Epithelial cell of esophagus (primary cell): ENCODE results near the gene PRR16.

Experiments used
- DNase-seq: peaks from one replicate; pipeline ENCODE4 v3.0.0; 2010; ENCODE audit warnings: low read depth
- H3K4me3 ChIP-seq: 2 replicates; pipeline ENCODE4 v1.5.1; 2011; ENCODE audit warnings: mild to moderate bottlenecking, low read length, control low read depth
- TF ChIP-seq, protein P1 (sequence below): IDR thresholded peaks from 2 replicates; pipeline ENCODE4 v1.5.1; 2011; ENCODE audit warnings: low read depth, mild to moderate bottlenecking, low read length, control low read depth, inconsistent platforms; ENCODE audit not compliant: insufficient read depth; ENCODE audit errors: missing control alignments

PRR16 gene

GRCh38 chr5:120605325-120606079 is 141.4 kb downstream of the PRR16 start:
- TF ChIP-seq, protein P1, sequence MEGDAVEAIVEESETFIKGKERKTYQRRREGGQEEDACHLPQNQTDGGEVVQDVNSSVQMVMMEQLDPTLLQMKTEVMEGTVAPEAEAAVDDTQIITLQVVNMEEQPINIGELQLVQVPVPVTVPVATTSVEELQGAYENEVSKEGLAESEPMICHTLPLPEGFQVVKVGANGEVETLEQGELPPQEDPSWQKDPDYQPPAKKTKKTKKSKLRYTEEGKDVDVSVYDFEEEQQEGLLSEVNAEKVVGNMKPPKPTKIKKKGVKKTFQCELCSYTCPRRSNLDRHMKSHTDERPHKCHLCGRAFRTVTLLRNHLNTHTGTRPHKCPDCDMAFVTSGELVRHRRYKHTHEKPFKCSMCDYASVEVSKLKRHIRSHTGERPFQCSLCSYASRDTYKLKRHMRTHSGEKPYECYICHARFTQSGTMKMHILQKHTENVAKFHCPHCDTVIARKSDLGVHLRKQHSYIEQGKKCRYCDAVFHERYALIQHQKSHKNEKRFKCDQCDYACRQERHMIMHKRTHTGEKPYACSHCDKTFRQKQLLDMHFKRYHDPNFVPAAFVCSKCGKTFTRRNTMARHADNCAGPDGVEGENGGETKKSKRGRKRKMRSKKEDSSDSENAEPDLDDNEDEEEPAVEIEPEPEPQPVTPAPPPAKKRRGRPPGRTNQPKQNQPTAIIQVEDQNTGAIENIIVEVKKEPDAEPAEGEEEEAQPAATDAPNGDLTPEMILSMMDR, result no peak
- DNase-seq, result no peak
- H3K4me3 ChIP-seq, result no peak overlapping the region

DNA sequence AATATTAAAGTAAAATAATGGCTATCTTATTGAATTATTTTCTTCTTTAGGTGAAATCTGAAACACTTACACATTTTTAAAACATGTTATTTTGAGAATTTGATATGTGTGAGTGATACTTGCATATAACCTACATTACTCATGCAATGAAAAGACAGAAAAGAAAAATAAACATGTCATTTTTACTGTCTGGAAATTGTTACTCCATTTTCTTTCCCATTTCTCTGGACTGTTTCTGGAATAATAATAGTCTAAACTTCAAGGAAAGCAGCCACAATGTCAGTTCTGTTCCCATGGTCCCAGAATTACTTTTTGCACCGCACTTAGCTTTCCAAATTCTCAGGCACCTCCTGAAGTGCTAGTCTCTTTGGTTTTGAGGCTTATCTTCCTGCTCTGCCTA is 145.5 kb downstream of the PRR16 start:
- no peak for DNase-seq
- TF ChIP-seq, protein P1, result no peak
- no peak overlapping the region for H3K4me3 ChIP-seq

DNA sequence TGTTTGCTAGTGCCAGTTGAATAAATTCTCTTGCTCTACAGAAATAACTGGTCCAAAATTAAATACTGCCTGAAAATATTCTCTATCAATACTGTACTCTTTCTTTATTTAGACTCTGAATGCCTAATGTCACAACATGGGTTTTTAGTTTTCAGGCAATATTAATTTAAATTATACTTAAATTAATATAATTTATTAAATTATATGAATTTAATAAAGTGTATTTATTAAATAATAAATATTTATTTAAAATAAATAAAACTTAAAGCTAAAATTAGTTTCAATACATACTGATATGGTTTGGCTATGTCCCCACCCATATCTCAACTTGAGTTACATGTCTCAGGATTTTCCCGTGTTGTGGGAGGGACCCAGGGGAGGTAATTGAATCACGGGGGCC is 146.0 kb downstream of the PRR16 start:
- no peak for DNase-seq
- H3K4me3 ChIP-seq, result no peak overlapping the region
- TF ChIP-seq, protein P1, result no peak

DNA sequence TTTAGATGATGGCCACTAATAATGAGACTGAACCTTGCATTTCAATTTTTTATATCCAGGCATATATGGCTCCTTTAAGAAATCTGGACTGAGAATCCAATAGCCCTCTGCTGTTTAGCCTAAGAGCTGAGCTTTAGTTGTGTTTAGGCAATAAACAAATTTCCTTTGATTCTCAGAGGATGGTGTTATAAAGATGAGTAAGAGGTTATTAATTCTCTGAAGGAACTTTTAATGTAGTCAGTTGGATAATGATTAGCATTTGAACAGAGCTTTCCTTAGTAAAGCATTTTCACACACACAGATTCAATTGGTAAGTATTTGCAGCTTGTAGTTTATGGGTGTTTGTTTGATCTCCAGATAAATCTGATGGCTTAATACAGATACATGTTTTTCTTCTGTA is 149.6 kb downstream of the PRR16 start:
- H3K4me3 ChIP-seq, result no peak overlapping the region
- DNase-seq, result no peak
- TF ChIP-seq, protein P1, result no peak

DNA sequence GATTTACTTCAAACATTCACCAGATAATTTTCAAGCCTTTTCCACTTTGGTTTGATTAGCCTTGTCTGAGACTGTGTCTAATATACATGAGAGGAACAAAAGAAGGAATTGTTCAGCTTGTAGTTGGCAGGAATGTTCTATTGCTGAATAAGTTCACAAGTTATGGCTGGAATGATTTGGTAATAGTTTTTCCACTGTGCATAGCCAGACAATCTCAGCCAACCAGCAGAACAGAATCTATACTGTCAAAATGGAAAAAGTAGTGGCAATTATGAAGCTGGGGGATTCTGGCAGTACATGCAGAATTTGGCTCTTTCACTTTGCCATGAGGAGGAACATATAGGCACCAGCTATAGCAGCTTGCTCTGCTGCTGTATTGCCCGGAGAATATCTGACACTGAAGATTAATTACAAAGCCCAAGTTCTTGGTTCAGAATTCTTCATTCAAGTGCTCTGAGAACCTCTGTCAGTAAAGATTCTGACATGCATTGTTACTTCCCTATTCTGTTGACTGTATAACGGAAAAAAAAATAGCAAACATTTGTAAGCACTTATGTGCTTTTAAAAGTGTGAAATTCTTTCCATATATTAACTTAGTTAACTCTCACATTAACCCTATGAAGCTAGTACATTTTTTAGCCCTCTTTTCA is 150.6 kb downstream of the PRR16 start:
- TF ChIP-seq, protein P1, result no peak
- DNase-seq, result peak; percentile 62
- H3K4me3 ChIP-seq, result no peak overlapping the region

GRCh38 chr5:120615967-120616645 is 152.0 kb downstream of the PRR16 start:
- no peak overlapping the region for H3K4me3 ChIP-seq
- DNase-seq, result peak; percentile 89
- TF ChIP-seq, protein P1, result no peak
